Left lung (tissue), 10 donors: ENCODE measurements around the gene TJP2. TPM values are rescaled to one million over a fixed set of nuclear protein-coding genes. Genes with fewer than 3 reads are reported as not detected.

Experiments
- ATAC-seq: fragments of 200-7000 bp; cut with Tn5 transposase; one replicate; pipeline ENCODE4 v1.9.1; 2020; ENCODE audit warnings: moderate library complexity
- DNase-seq, 4 donors: peaks; one replicate each; pipeline ENCODE4 v3.0.0-alpha.2; 2013 to 2020
- H3K27ac ChIP-seq, 2 donors: fragments of 200-600 bp; sonication (generic) in 1 of 2; one replicate each; pipeline versions ENCODE4 v1.5.0 to v1.8.0; 2020 to 2021
- H3K27me3 ChIP-seq, 2 donors: fragments of 200-600 bp; sonication (generic) in 1 of 2; one replicate each; pipeline versions ENCODE4 v1.5.0 to v1.8.0; 2020 to 2021
- H3K36me3 ChIP-seq, 2 donors: fragments of 200-600 bp; sonication (generic) in 1 of 2; one replicate each; pipeline versions ENCODE4 v1.5.0 to v1.8.0; 2020 to 2021
- H3K4me1 ChIP-seq, 2 donors: fragments of 200-600 bp; one replicate each; pipeline ENCODE4 v1.8.0; 2021
- H3K4me3 ChIP-seq, 2 donors: fragments of 200-600 bp; sonication (generic) in 1 of 2; one replicate each; pipeline versions ENCODE4 v1.5.0 to v1.8.0; 2020 to 2021; ENCODE audit warnings: mild to moderate bottlenecking in 1 of 2
- H3K9me3 ChIP-seq, 2 donors: fragments of 200-600 bp; sonication (generic) in 1 of 2; one replicate each; pipeline versions ENCODE4 v1.5.0 to v1.8.0; 2020 to 2021
- intact Hi-C, 2 donors: fragments of 100-400 bp; cut with DNase I; formaldehyde crosslinking; loops; one replicate each; pipeline versions ENCODE4 v1.11.2 to v1.14.2; 2022
- polyA plus RNA-seq, 6 donors: library from polyadenylated mRNA; unstranded; fragments of 120-200 nt; gene quantifications; one replicate each; pipeline ENCODE4 v1.2.1, GENCODE V29; 2013; ENCODE audit not compliant: insufficient read length in 6 of 6
- total RNA-seq, 2 donors: library from RNA; stranded (reverse); fragmentation: NEBNext Ultra II Directional; extraction: Animal tissue kit (Norgen Biotek cat#: 25700); gene quantifications; one replicate each; pipeline ENCODE4 v1.2.1, GENCODE V29; 2021
- TF ChIP-seq, protein P1 (sequence below), 2 donors: fragments of 200-600 bp; sonication (generic) in 1 of 2; IDR thresholded peaks; one replicate each; pipeline versions ENCODE4 v1.5.0 to v1.8.0; 2021; ENCODE audit warnings: antibody characterized with exemption in 2 of 2
- donor health status: DM: no; HTN: yes; CAD: no.
- donor health status: DM: no; HTN: no; CAD: no.

The TJP2 gene
- total and polyA plus RNA-seq, 8 donors: 93.0 to 139 (median 114) TPM

DNA sequence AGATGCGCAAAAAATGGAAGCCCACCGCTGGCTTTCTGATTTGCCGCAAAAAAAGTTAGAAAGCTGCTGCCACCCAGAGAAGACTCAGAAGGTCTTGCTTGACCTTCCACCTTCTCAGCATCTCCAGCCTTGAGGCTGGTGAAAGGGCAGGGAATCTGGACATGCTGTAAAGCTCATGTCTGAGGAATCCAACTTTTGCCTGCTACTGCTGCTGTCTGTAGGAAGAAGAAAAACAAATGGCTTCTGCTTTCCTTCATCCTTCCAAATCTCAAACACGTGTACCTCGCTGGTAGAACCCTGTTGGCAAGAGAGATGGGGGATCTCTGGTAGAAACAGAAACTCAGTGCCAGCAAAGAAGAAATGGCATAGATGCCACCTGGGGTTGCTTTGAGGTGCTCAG lies 10.2 kb downstream of the TJP2 start:
- no peak overlapping the region for H3K27ac ChIP-seq
- no peak for ATAC-seq

DNA sequence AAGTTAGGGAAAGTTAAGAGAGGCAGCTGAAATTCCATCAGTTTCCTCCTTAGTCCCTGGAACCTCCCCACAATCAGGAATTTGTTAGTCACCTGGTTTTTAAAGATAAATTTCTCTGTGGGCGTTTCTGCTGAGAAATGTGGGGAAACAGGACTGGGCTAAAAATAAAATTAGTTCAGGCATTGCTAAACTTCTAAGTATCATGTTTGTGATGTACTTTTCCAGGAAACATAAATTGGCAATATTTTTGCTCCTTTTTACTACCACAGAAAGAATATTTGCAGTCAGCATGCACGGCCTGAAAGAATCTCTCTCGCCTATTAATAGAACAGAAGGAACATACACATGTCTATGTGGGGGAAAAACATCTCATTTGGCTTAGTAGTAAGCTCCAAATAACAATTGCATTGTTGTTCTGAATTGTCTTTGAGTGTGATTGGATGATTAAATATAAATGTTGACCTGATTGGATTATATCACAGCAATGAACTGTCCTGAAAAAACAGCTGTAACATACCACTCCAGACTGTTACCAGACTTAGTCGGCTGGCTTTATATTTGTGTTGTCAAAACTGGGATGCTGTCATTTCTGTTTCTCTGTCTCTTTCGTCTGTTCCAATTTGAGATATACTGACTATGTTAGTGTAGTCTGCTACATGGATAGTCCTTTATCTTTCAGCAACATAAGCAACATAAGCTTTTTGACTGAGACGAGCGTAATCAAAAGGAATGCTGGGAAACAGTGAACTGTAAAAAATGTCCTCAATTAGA lies 12.9 kb downstream of the TJP2 start:
- Histone ChIP-seq H3K4me3 (no peak overlapping the region), H3K4me1 (peaks cover 28 to 48% of the 10 kb centered on the region in 2 donors), H3K9me3 (no peaks in the 10 kb centered on the region), H3K27me3 (no peaks in the 10 kb centered on the region), H3K27ac (peak overlapping the region; percentile 65 to 80), H3K36me3 (no peaks in the 10 kb centered on the region)
- intact Hi-C loops: loop anchor here in 1 of 2 donors (5.0 kb wide), 1 partner anchor 130 kb away; no protein-coding TSS in a partner anchor
- TF ChIP-seq, protein P1, sequence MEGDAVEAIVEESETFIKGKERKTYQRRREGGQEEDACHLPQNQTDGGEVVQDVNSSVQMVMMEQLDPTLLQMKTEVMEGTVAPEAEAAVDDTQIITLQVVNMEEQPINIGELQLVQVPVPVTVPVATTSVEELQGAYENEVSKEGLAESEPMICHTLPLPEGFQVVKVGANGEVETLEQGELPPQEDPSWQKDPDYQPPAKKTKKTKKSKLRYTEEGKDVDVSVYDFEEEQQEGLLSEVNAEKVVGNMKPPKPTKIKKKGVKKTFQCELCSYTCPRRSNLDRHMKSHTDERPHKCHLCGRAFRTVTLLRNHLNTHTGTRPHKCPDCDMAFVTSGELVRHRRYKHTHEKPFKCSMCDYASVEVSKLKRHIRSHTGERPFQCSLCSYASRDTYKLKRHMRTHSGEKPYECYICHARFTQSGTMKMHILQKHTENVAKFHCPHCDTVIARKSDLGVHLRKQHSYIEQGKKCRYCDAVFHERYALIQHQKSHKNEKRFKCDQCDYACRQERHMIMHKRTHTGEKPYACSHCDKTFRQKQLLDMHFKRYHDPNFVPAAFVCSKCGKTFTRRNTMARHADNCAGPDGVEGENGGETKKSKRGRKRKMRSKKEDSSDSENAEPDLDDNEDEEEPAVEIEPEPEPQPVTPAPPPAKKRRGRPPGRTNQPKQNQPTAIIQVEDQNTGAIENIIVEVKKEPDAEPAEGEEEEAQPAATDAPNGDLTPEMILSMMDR (IDR thresholded peaks at IDR 0.05): no peak
- ATAC-seq (peak; percentile 69), DNase-seq (peak in 1 of 4 donors; percentile 64)

More for the DNA sequence above, 10.2 kb downstream of the TJP2 start:
- H3K4me3 ChIP-seq: no peak overlapping the region
- TF ChIP-seq, protein P1 (IDR thresholded peaks at IDR 0.05): no peak
- no peaks in the 10 kb centered on the region for H3K27me3 ChIP-seq
- no peaks in the 10 kb centered on the region for H3K9me3 ChIP-seq
- intact Hi-C loops: no loop called here
- H3K36me3 ChIP-seq: no peaks in the 10 kb centered on the region
- DNase-seq: no peak
- peaks cover 34 to 53% of the 10 kb centered on the region in 2 donors for H3K4me1 ChIP-seq

DNA sequence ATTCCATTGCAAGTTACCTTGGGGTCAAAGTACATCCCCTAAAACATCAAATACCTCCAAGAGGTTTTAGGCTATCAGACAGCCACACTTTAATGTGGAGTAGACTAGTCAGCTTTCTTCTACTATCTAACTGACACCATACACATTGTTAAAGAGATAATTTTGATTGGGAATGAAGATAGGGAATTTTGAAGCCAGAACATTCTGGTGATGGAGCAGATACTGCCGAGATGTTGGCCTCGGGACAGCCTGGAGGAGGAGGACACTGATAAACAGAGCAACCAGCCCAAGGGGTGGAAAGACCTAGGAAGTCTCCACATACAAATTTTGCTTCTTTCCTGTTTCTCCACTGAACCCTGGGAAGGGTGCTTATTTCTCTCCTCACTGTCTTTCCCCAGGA lies 14.9 kb downstream of the TJP2 start:
- ATAC-seq (no peak), DNase-seq (no peak)
- Histone ChIP-seq H3K36me3 (no peaks in the 10 kb centered on the region), H3K9me3 (no peaks in the 10 kb centered on the region), H3K4me3 (no peak overlapping the region), H3K27ac (peak overlapping the region in 1 of 2 donors; percentile 4), H3K4me1 (peaks cover 25 to 55% of the 10 kb centered on the region in 2 donors), H3K27me3 (no peaks in the 10 kb centered on the region)
- TF ChIP-seq, protein P1 (IDR thresholded peaks at IDR 0.05): no peak
- intact Hi-C loops: loop anchor here in 1 of 2 donors (5.0 kb wide), 1 partner anchor 132 kb away; no protein-coding TSS in a partner anchor

DNA sequence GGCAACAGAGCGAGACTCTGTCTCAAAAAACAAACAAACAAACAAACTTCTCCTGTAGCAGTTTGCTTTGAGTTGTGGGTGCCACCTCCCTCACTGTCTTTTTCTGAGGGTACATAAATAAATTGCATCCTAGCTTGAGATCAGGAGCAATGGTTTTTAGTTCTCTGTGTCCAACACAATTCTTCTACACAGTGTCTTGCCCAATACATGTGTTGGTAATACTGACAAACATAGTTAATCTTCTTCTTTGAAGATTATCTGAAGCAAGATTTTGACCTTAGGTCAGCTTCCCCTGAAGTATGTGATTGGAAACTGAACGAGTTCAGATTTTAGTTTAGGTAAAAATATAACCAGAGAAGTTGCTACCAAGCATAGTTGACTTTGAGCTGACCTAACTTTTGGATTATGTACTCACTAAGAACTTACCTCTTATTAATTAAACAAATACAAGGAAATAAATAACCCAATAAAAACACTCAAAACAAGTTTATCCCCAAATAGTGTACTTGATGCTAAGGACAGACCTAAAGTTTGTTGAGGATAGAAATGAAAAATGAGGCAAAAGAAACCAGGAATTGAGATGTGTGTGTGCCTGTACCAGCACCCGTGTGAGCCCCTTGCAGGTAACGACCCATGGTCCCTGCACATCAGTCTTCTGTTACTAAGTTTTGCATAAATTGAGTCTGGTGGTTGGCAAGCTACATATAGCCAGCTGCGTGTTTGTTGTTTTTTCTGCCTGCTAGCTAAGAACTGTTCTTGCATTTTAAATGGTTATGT lies 16.2 kb downstream of the TJP2 start:
- Histone ChIP-seq H3K4me3 (no peak overlapping the region), H3K9me3 (no peaks in the 10 kb centered on the region), H3K36me3 (no peaks in the 10 kb centered on the region), H3K4me1 (peaks cover 25 to 55% of the 10 kb centered on the region in 2 donors), H3K27me3 (no peaks in the 10 kb centered on the region), H3K27ac (peak overlapping the region in 1 of 2 donors; percentile 14)
- intact Hi-C loops: no loop called here
- ATAC-seq (no peak), DNase-seq (no peak)
- TF ChIP-seq, protein P1 (IDR thresholded peaks at IDR 0.05): no peak

DNA sequence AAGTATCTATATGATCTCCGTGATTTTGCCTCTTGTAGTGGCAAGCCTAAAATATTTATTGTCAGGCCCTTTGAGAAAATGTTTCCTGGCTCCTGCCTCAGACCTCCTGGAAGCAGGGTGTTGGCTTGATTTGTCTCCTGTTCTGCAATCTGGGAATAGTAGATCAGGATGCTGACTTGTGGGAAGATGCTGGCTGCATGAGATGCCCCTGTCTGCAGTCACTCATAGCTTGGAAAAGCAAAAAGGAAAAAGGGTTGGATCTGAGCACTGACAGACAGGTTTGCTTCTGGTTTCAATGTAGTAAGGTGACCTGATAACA lies 16.7 kb downstream of the TJP2 start:
- TF ChIP-seq, protein P1 (IDR thresholded peaks at IDR 0.05): no peak
- ATAC-seq (no peak), DNase-seq (no peak)
- Histone ChIP-seq H3K27ac (peak overlapping the region in 1 of 2 donors; percentile 25), H3K9me3 (no peaks in the 10 kb centered on the region), H3K27me3 (no peaks in the 10 kb centered on the region), H3K4me3 (no peak overlapping the region), H3K36me3 (no peaks in the 10 kb centered on the region), H3K4me1 (peaks cover 25 to 55% of the 10 kb centered on the region in 2 donors)
- intact Hi-C loops: no loop called here
